Stimulated activated CD4-positive, alpha-beta T cell treated with anti-CD3 and anti-CD28 coated beads, Interleukin-12 subunit alpha, Interleukin-12 subunit beta, amount 100 ng/mL, for 48 hours (primary cell): ENCODE data around the gene BEGAIN.
A peak's percentile ranks its signal among the peaks of the same experiment; 100 is the strongest.
"Not testable (repeated sequence)": the region's sequence is repeated elsewhere in the genome, so short reads cannot be mapped to it uniquely, and the experiment has no call there.

Experiments used
- DNase-seq, 3 donors: peaks; one replicate each; pipeline ENCODE4 v3.0.0-alpha.2; 2020; ENCODE audit warnings: low read depth in 2 of 3, low spot score in 1 of 3

BEGAIN gene

DNA sequence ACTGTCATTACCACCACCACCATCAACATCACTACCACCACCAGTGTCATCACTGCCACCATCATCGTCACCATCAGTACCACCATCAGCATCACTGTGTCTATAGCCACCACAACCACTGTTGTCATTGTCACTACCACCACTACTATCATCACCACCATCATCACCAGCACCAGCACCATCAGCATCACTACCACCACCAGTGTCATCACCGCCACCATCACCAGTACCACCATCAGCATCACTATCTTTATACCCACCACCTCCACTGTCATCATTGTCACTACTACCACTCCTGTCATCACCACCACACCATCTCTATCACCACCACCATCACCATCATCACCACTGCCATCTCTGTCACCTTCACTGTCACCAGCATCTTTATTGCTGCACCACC, 60.6 kb downstream of the BEGAIN start:
- DNase-seq: no peak

DNA sequence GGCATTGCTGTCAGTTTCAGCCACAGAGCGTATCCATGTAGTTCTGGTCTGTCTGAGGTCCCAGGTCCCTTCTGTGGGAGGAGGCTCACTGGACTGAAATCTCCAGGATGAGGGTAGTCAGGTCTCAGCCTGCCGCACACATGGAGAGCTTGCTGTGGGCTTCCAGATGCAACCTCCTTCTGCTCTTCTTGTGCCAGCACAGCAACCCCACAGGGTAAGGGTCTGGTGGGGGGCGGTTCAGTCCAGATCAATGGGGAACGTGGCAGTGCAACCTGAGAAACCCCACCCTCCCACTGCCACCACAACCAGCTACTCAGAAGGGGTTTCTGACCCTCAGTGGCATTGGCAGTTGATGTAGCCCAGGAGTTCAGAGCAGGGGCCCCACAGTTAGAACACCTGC, 61.2 kb downstream of the BEGAIN start:
- DNase-seq: no peak

DNA sequence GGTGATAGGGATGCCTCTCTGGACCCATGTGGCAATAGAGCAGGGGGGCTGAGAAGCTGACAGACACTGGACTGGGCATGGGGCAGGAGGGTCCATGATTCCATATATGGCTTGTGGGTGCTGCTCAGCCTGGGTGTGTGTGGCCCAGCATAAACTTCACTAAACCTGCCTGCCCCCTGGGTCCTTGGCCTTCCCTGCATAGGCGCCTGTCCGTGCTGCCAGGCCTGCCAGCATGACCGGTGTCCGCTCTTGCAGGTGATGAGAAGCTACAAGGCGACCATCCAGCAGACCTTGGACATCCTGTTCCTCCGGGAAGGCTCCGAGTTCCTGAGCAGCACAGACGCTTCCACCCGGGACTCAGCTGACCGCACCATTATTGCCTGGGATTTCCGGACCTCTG, 61.6 kb downstream of the BEGAIN start:
- DNase-seq: no peak

DNA sequence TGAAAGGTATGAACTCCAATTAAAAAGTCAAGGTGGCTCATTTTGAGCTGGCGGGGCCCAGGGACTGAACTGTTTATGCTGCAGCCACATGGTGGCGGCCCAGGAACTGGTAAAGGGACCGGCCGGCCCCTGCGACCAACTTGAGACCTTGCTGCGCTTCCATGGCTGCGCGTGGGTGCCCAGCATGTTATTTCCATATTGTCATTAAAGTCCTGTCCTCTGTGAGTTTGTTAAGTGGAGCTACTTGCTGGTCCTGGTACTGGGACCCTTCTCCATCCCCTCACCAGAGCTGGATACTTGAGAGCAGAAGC, 62.3 kb downstream of the BEGAIN start:
- peak in 1 of 3 donors; percentile 33 for DNase-seq

DNA sequence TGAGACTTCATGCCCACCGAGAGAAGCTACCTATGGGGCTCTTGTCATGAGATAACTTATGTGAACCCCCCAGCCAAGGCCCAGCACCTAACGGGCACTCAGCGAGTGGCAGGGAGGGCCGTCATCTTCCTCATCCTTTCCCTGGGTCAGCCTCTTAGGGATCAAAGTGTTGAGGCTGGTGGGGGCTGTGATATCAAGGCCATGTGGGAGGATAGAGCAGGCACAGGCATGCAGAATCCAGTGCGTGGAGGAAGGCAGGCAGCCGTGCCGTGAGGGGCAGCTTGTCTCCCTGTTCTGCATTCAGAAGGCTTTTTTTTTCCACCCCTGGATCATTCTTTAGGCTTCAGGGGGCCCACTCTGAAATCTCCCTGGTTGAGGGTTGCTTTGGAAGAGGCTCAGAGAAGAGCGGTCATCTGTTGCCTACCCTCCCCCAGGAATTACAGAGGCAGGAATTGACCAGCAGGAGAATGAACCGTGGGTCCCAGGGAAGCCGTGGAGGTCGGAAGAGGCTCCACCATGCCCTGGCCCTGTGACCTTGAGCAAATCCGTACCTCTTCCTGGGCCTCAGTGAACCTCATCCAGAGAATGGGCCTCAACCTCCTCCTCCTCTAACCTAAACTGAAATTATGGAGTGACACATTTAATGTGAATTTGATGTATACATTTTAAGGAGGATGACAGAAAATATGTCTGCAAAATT, 62.8 kb downstream of the BEGAIN start:
- no peak for DNase-seq

DNA sequence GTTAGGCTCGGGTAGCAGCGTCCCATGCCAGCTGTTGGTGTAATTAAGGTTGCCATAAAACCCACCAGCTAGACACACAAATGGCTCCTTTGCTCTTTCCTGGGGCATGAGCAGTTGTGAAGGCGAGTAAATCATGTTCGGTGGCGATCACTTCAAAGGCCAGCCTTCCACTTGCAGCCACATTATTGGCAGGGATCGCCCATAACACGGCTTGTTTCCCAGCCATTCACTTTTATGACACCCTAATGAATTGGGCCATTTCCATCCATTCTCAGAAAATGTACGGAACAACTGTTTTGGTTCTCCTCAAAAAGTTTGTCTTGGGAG, 63.4 kb downstream of the BEGAIN start:
- DNase-seq: no peak

DNA sequence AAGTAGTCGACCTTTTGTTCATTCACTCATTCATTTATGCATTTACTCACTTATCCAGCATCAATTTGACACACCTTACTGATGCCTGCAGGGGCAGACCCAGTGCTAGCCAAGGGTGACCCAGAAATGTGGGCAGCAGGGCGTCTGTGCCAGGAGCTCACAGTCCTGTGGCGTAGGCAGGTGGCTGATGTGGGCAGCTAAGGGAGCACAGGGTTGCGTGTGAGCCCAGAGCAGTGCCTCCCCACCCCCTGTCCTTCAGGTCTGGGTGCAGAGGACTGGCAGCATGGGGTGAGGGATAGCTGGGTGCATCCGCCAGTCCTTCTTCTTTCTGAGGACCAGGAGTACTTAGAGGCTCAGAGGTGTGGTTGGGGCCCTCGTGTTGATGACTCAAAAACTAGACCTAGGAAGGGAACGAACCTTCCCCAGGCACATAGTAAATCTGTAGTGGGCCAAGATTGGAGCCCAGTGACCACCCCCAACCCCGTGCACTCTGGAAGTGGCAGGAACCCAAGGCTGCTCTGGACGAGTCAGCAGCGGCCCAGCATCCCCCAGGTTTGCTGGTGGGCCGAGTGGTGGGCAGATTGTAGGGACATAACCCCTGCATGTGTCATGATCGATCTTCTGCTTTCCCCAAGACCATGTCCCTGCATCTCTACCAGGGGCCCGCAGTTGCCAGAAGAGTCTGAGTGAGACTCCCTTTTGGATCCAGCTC, 63.9 kb downstream of the BEGAIN start:
- DNase-seq: no peak

DNA sequence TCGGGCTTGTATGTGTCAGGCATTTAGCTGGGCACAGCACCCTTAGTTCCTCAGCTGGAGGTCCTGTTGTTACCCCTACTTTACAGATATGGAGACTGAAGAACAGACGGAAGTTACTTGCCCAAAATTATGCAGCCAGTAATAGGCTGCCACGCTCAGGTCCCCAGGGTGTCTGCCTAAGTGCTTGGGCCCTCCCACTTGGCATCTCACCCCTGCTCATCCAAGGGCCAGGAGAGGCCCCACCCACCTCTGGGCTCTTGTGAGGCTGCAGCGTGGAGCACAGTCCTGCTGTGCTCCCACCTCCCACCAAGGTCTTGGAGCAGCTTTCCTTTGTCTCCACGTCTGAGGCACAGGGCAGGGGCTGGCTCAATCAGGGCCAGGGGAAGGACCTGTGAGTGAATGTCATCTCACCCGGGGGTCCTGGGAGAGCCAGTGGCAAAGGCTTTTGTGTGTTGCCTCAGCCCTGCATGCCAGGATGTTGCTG, 64.6 kb downstream of the BEGAIN start:
- DNase-seq: no peak

DNA sequence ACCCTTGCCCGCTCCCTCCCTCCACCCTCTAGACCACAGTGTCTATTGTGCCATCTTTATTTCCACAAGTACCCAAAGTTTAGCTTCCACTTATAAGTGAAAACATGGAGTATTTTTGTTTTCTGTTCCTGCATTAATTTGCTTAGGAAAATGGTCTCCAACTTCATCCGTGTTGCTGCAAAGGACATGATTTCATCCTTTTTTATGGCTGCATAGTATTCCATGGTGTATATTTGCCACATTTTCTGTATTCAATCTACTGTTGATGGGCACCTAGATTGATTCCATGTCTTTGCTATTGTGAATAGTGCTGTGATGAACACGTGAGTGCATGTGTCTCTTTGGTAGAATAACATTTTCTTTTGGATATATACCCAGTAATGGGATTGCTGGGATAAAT, 81.2 kb downstream of the BEGAIN start:
- not testable (repeated sequence) for DNase-seq

DNA sequence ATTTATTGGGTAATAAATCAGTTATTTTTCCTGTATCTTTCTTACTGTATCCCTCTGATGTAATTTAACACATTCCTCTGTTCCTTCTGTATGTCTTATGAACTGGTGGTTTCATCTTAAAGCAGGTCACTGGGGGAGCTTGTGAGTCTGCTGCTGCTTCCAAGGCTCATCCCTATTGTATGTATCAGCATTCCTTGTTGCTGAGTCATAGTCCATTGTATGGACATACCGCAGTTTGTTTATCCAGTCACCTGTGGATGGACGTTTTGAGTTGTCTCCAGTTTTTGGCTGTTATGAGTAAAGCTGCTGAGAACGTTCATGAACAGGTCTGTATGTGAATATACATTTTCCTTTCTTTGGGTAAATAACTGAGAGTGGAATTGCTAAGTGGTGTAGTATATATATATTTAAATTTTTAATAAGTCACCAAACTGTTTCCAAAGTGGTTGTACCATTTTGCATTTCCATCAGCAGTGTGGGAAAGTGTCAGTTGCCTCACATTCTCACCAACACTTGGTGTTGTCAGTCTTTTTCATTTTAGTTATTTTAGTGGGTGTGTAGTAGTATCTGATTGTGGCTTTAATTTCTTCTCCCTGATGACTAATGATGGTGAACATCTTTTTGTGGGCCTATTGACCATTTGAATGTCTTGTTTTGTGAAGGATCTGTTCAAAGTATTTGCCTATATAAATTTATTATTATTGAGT, 82.7 kb downstream of the BEGAIN start:
- no peak for DNase-seq

DNA sequence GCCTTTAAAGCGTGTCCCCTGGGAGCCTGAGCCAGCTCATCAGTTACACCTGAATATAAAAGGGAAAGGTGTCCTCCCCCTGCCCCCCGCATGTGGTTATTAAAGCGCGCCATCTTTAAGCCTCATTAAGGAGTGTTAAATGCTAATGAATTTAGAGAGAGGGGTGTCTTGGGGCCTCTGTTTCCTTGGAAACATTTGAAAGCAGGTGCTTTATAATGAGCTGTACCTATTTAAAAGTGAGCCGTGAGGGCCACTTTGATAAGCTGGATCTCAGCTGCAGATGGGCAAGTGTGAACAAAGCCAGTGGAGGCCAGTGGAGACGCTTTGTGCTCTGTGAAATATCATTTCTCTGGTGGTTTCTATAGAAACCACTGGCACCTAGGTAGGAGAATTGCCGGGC, 84.0 kb downstream of the BEGAIN start:
- DNase-seq: no peak

DNA sequence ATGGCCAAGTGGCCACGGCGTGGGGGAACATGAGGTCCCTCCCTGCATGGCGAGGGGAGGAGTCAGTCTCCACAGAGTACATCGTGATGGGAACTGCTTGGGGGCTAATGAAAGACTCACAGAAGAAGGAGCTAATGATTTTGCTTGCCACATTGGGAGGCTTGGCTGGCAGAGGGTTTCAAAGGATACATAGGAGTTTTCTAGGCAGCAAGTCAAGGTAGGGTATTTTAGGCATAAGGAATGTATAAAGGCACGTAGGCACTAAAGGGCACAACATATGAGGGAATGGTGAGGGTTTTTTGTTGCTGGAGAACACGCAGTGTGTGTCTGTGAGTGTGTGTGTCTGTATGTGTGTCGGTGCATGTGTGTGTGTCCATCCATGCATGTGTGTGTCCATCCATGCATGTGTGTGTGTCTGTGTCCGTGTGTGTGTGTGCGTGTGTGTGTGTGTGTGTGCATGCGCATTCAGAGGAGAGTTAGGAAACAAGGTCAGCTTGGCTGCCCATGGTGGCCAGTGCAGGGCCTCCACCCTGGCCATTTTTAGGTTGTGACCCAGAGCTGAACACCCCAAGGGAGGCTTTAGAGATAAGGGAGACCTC, 84.5 kb downstream of the BEGAIN start:
- no peak for DNase-seq

DNA sequence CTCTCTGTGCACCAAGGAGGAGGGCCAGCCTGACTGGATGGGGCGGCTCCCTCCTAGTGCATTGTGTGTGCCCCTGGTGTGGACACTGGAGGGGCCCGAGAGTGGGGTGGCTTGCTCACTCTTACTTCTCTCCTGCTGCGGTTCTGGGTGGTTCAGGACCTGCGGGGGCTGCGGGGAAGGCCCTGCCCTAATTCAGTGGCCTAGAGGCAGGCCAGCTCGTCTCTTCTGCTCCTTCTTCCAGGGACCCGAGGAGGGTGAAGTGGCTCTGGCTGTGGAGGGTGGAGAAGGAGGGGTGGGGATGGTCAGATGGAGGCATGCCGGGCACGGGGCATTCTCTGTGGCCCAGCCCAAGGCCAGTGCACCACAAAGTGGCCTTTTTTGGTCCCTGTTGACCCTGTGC, 87.1 kb downstream of the BEGAIN start:
- no peak for DNase-seq

DNA sequence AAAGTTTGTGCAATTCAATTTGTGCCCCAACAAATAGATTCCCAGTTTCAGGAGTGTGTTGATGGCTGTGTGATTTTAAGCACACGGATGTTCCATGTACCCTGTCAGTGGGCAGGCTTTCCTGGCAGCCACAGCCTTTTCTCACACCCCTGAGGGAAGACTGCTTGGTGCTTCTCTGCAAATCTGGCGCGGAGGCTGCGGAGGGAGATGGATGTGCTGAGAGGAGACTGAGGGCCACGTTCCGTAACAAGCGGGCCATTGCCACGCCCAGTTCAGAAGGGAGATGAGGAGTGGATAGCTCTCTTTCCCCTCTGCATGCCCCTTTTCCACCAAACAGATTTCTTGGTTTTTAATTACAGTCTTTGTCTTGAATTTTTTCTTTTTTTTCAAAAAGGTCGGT, 89.1 kb downstream of the BEGAIN start:
- no peak for DNase-seq

DNA sequence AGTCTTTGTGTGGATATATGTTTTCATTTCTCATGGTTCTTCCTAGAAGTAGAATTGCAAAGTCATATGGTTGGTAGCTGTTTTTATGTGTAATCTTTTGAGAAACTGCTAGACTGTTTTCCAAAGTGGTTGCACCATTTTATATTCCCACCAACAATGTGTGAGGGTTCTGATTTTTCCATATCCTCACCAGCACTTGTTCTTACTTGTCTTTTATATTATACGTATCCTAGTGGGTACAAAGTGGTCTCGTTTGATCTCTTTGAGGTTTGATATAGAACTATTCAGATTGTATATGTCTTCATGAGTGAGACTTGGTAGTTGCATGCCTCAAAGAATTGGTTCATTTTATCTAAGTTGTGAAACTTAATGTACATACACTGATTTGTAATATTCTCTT, 91.3 kb downstream of the BEGAIN start:
- no peak for DNase-seq

DNA sequence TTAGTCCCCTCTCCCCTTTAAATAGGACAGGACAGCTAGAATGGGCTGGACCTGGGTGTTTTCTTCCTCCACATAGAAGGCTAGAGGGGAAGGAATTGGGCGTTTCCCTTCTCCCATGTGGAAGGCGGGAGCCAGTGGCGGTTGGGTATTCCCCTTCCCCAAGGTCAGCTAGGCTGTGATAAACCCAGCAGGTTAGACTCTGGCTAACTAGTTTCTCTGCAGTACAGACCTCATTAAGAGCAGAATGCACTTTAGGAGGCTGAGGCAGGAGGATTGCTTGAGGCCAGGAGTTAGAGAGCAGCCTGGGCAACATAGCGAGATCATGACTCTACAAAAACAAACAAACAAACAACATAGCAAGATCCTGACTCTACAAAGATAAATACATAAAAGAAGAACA, 92.6 kb downstream of the BEGAIN start:
- no peak for DNase-seq

DNA sequence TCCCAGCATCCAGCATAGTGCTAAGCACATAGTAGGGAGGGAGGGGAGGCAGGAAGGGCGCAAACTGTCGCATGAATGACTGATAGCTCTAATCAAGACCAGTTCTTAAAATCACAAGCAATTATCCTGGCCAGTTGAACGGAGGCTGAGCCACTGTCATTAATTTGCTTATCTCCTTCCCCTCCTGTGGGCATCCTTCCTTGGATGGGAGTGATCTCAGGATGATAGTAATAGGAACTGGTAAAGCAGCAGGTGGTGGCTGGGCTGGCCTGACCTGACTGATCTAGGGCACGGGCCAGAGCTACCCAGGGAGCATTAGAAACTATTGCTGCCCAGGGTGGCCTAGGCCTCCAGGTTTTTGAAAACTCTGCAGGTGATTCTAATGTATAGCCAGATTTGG, 97.0 kb downstream of the BEGAIN start:
- no peak for DNase-seq

DNA sequence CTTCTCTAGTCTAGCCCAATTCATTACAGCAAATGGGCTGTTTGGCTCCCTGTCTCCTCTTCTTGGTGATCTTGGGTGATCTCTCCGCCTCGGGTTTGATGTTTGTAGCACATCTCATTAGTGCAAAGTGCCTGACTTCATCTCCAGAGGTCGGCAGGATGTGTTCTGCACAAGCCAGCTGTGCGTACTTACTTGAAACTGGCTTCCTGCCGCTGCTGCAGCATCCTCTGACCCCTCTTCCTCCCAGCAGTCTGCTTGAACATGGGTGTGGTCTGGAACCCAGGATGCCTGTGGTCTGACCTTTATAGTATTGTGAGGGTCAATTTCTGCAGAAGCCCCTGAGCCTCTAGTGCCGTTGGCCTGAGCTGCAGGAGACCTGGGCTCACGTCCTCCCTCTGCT, 99.2 kb downstream of the BEGAIN start:
- DNase-seq: no peak

DNA sequence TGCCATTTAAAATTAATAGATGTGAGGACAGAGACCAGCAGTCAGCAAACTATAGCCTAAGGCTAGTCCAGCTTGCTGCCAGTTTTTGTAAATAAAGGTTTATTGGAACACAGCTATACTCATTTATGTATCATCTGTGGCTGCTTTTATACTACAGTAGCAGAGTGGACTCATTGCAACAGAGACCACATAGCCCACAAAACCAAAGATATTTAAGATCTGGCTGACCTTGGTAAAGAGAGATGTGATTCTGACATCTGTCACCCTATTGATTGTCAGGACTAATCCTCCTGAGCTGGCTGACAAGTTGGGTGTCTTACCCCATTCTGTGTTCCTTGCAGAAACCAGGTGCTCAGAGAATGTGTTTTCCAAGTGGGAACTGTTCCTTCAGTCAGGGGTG, 99.9 kb downstream of the BEGAIN start:
- DNase-seq: no peak
